Measurements from ENCODE around the gene RIBC2.

RIBC2 gene

DNA sequence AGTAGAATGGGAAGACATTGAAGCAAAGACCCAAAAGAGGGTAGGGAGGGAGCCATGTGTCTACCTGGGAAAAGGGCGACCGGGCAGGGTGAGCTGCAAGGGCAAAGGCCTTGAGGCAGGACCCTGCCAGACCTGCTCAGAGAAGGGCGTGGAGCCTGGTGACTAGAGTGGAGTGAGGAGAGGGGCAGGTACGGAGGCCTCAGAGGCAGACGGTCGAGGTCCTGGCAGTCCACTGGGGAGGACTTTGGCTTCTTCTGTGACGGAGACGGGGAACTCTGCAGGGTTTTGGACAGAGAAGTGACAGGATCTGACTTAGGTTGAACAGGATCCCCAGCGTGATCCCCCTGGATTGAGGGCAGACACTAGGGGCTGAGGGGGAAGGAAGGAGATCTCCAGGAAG lies 12.9 kb downstream of the RIBC2 start:
- Histone ChIP-seq H3F3A (ENCODE audit: low read depth) (no peaks in the 10 kb centered on the region), H2AFZ (ENCODE audit: low read length) (no peak overlapping the region), H3K9me2 (replicated peaks; ENCODE audit: low read depth, low read length) (no peaks in the 10 kb centered on the region), H3K27me3 (ENCODE audit: insufficient read depth, low read length, poor library complexity, severe bottlenecking) (no peaks in the 10 kb centered on the region), H3K4me1 (ENCODE audit: insufficient read depth, low read length, poor library complexity, severe bottlenecking) (no peaks in the 10 kb centered on the region), H3K9ac (ENCODE audit: low read depth, low read length, poor library complexity, severe bottlenecking) (no peak overlapping the region), H3K4me2 (ENCODE audit: low read depth, low read length, poor library complexity, severe bottlenecking) (no peak overlapping the region), H3K4me3 (ENCODE audit: low read length, poor library complexity, severe bottlenecking) (no peak overlapping the region), H4K20me1 (ENCODE audit: insufficient read depth, low read length, poor library complexity, severe bottlenecking) (no peaks in the 10 kb centered on the region), H3K79me2 (ENCODE audit: insufficient read depth, low read length) (no peaks in the 10 kb centered on the region), H3K9me3 (ENCODE audit: insufficient read depth, low read depth, low read length) (no peaks in the 10 kb centered on the region), H3K36me3 (ENCODE audit: insufficient read depth, low read length) (no peaks in the 10 kb centered on the region)
- no peak for TF ChIP-seq EZH2phosphoT487 (IDR thresholded peaks at IDR 0.05; ENCODE audit: borderline replicate concordance)

DNA sequence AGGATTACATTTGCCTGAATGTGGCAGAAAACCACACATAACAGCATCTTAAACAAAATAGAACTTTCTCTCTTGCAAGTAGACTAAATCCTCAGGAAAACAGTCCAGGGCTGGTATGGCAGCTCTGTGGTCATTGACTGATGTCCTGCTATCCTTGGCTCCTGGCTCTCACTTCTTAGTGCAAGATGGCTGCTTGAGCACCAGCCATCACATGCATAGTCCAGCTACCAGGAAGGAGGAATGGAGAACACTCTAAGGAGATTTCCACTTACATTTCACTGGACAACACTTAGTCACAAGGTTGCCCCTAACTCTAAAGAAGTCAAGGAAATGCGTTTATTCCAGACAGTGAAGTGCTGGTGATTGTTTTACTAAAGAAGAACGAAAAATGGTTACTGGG lies 13.6 kb downstream of the RIBC2 start:
- no peaks in the 10 kb centered on the region for H3K9me2 ChIP-seq (replicated peaks; ENCODE audit: low read depth, low read length)
- H3K79me2 ChIP-seq (ENCODE audit: insufficient read depth, low read length): no peaks in the 10 kb centered on the region
- H3K36me3 ChIP-seq (ENCODE audit: insufficient read depth, low read length): no peaks in the 10 kb centered on the region
- H4K20me1 ChIP-seq (ENCODE audit: insufficient read depth, low read length, poor library complexity, severe bottlenecking): no peaks in the 10 kb centered on the region
- H3K4me1 ChIP-seq (ENCODE audit: insufficient read depth, low read length, poor library complexity, severe bottlenecking): no peaks in the 10 kb centered on the region
- no peak overlapping the region for H3K4me2 ChIP-seq (ENCODE audit: low read depth, low read length, poor library complexity, severe bottlenecking)
- H2AFZ ChIP-seq (ENCODE audit: low read length): no peak overlapping the region
- H3K9me3 ChIP-seq (ENCODE audit: insufficient read depth, low read depth, low read length): no peaks in the 10 kb centered on the region
- H3F3A ChIP-seq (ENCODE audit: low read depth): no peaks in the 10 kb centered on the region
- no peak overlapping the region for H3K4me3 ChIP-seq (ENCODE audit: low read length, poor library complexity, severe bottlenecking)
- no peak overlapping the region for H3K9ac ChIP-seq (ENCODE audit: low read depth, low read length, poor library complexity, severe bottlenecking)
- no peak for TF ChIP-seq EZH2phosphoT487 (IDR thresholded peaks at IDR 0.05; ENCODE audit: borderline replicate concordance)
- TF ChIP-seq, protein P1, sequence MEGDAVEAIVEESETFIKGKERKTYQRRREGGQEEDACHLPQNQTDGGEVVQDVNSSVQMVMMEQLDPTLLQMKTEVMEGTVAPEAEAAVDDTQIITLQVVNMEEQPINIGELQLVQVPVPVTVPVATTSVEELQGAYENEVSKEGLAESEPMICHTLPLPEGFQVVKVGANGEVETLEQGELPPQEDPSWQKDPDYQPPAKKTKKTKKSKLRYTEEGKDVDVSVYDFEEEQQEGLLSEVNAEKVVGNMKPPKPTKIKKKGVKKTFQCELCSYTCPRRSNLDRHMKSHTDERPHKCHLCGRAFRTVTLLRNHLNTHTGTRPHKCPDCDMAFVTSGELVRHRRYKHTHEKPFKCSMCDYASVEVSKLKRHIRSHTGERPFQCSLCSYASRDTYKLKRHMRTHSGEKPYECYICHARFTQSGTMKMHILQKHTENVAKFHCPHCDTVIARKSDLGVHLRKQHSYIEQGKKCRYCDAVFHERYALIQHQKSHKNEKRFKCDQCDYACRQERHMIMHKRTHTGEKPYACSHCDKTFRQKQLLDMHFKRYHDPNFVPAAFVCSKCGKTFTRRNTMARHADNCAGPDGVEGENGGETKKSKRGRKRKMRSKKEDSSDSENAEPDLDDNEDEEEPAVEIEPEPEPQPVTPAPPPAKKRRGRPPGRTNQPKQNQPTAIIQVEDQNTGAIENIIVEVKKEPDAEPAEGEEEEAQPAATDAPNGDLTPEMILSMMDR (conservative IDR thresholded peaks at IDR 0.05; ENCODE audit: low read length): no peak
- H3K27me3 ChIP-seq (ENCODE audit: insufficient read depth, low read length, poor library complexity, severe bottlenecking): no peaks in the 10 kb centered on the region

DNA sequence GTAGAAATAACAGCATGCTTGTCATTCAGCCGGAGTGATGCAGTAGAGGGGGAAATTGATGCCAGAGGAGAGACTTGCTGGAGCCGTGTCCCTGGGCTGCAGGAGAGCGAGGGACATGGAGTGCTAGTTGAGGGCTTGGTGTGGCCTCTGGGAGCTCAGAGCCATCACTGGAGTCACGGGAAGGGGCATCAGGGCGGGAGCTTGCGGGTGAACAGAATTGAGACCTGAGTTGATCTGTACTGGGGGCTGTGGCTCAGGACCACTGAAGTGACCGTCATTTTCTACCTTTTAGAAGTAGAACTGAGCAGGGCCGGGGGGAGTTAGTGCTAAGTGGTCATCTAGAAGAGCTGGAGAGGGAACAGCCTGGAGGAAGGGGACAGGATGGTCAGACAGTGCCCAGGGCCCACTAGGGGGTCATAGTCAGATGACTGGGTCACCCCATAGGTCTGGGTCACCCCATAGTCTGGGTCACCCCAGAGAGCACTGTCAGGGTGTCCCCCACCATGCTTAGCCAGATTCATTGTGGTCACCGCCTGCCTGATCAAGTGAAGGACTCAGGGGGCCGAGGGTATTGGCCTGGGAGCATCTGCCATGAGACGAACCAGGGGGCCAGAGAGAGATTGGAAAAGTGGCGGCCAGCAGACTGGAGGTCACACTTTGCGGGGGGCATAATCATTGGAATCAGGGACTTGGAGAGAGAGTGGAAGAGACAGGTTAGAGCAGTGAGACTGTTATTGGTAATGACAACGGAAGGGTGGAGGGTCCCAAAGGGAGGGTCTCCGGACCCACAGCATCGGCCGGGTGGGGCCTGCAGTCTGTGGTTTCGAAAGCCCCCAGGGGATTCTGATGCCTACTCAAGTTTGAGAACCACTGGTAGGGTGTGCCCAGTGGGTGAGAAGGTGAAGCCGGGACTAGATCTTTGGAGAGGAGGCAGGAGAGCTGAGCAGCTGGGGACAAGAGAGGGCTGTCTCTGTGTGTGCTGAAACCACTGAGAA lies 15.2 kb downstream of the RIBC2 start:
- no peak overlapping the region for H3K9ac ChIP-seq (ENCODE audit: low read depth, low read length, poor library complexity, severe bottlenecking)

More for the DNA sequence above, 15.2 kb downstream of the RIBC2 start:
- H3K79me2 ChIP-seq (ENCODE audit: insufficient read depth, low read length): no peaks in the 10 kb centered on the region
- no peaks in the 10 kb centered on the region for H3K9me2 ChIP-seq (replicated peaks; ENCODE audit: low read depth, low read length)
- no peaks in the 10 kb centered on the region for H3K36me3 ChIP-seq (ENCODE audit: insufficient read depth, low read length)
- no peak overlapping the region for H3K4me2 ChIP-seq (ENCODE audit: low read depth, low read length, poor library complexity, severe bottlenecking)
- no peaks in the 10 kb centered on the region for H3K4me1 ChIP-seq (ENCODE audit: insufficient read depth, low read length, poor library complexity, severe bottlenecking)
- TF ChIP-seq EZH2phosphoT487 (IDR thresholded peaks at IDR 0.05; ENCODE audit: borderline replicate concordance): no peak
- TF ChIP-seq, protein P1 (conservative IDR thresholded peaks at IDR 0.05; ENCODE audit: low read length): no peak
- H3K9me3 ChIP-seq (ENCODE audit: insufficient read depth, low read depth, low read length): no peaks in the 10 kb centered on the region
- no peak overlapping the region for H2AFZ ChIP-seq (ENCODE audit: low read length)
- H3F3A ChIP-seq (ENCODE audit: low read depth): no peaks in the 10 kb centered on the region
- no peaks in the 10 kb centered on the region for H4K20me1 ChIP-seq (ENCODE audit: insufficient read depth, low read length, poor library complexity, severe bottlenecking)
- no peaks in the 10 kb centered on the region for H3K27me3 ChIP-seq (ENCODE audit: insufficient read depth, low read length, poor library complexity, severe bottlenecking)
- no peak overlapping the region for H3K4me3 ChIP-seq (ENCODE audit: low read length, poor library complexity, severe bottlenecking)

Data from Loucy (cell line).